Endodermal cell (in vitro differentiated cells): ENCODE measurements around the gene PWWP2B. TPM values are rescaled to one million over a fixed set of nuclear protein-coding genes. Genes with fewer than 3 reads are reported as not detected.

Experiments used
- DNase-seq: peaks from one replicate; pipeline ENCODE4 v3.0.0-alpha.2; 2017
- H3K27ac ChIP-seq: 2 replicates; pipeline ENCODE4 v1.5.1; 2013; ENCODE audit warnings: mild to moderate bottlenecking, low read depth, low read length, moderate library complexity
- H3K27me3 ChIP-seq: 2 replicates; pipeline ENCODE4 v1.6.1; 2013; ENCODE audit warnings: mild to moderate bottlenecking, low read length, moderate library complexity; ENCODE audit not compliant: insufficient read depth, control insufficient read depth, poor library complexity, severe bottlenecking
- H3K36me3 ChIP-seq: 2 replicates; pipeline ENCODE4 v1.7.0; 2013; ENCODE audit warnings: mild to moderate bottlenecking, low read length, moderate library complexity; ENCODE audit not compliant: control insufficient read depth, insufficient read depth
- H3K4me1 ChIP-seq: one replicate; pipeline ENCODE4 v1.7.0; 2013; ENCODE audit warnings: low read length; ENCODE audit not compliant: control insufficient read depth, insufficient read depth
- H3K4me3 ChIP-seq: 2 replicates; pipeline ENCODE4 v1.5.1; 2013; ENCODE audit warnings: mild to moderate bottlenecking, low read length, moderate library complexity
- H3K9ac ChIP-seq: 2 replicates; pipeline ENCODE4 v1.6.1; 2013; ENCODE audit warnings: mild to moderate bottlenecking, low read length, moderate library complexity; ENCODE audit not compliant: poor library complexity, severe bottlenecking; ENCODE audit errors: extremely low read depth
- H3K9me3 ChIP-seq: 2 replicates; pipeline ENCODE4 v1.6.1; 2013; ENCODE audit warnings: mild to moderate bottlenecking, low read length, moderate library complexity; ENCODE audit not compliant: control insufficient read depth
- H3K27ac Mint-ChIP-seq: 2 replicates; pipeline ENCODE4 v1.8.0; 2020; ENCODE audit warnings: mixed read lengths
- H3K27me3 Mint-ChIP-seq: 2 replicates; pipeline ENCODE4 v1.8.0; 2021; ENCODE audit warnings: mild to moderate bottlenecking, mixed read lengths; ENCODE audit not compliant: insufficient read depth
- H3K36me3 Mint-ChIP-seq: 2 replicates; pipeline ENCODE4 v1.8.0; 2020; ENCODE audit warnings: low read depth, mixed read lengths
- H3K4me1 Mint-ChIP-seq: 2 replicates; pipeline ENCODE4 v1.8.0; 2020; ENCODE audit warnings: mixed read lengths
- H3K4me3 Mint-ChIP-seq: 2 replicates; pipeline ENCODE4 v1.8.0; 2020; ENCODE audit warnings: mild to moderate bottlenecking, moderate library complexity, mixed read lengths
- H3K9me3 Mint-ChIP-seq: 2 replicates; pipeline ENCODE4 v1.8.0; 2020; ENCODE audit warnings: mild to moderate bottlenecking, mixed read lengths
- WGBS, 2 experiments: methylation state at CpG; one replicate each; pipeline versions ENCODE4 v1.1.5 to v1.1.7; 2013; ENCODE audit warnings: missing lambda C conversion rate in 2 of 2, mixed read lengths in 1 of 2; ENCODE audit not compliant: insufficient coverage in 1 of 2, insufficient read length in 1 of 2; 5-methylcytosine and 5-hydroxymethylcytosine counted together
- total RNA-seq, 2 donors: library from RNA; stranded (reverse); fragmentation: NEBNext Ultra II Directional in 1 of 2; extraction: Animal tissue kit (Norgen Biotek cat#: 25700) in 1 of 2; gene quantifications; 2 replicates in 1 of 2; 3 replicates in 1 of 2; pipeline ENCODE4 v1.2.1, GENCODE V29; 2021
- TF ChIP-seq, protein P1 (sequence below): fragments of 200-600 bp; sonication (generic); conservative IDR thresholded peaks from 2 replicates; pipeline ENCODE4 v1.5.0; 2021; ENCODE audit warnings: antibody characterized with exemption, mild to moderate bottlenecking

Gene PWWP2B
- total RNA-seq, 2 donors from 2014 or later, result 11.4 to 13.9 TPM

DNA sequence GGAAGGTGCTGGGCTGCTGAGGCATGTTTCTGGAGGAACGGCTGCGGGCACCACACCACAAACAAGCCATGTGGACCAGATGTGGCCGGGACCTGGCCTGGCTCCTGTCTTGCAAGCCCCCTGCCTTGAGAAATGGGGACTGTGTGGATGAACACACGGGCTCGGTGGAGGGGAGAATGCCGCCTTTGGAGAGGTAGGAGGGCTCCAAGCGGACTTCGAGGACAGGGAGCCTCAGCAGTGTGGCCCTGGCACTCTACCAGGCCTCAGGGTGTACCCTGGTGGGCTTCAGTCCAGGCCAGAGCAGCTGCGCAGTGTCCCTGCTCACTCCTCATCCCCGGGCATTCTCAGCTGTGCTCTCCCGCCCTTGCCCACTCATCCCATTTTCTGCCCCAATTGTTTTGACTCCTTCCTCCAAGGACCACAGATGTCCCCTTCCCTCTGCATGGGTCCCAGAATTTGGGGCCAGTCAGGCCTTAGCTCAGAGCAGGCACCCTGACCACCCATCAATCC lies 31.5 kb downstream of the PWWP2B start:
- Histone ChIP-seq H3K9ac (no peak overlapping the region), H3K27ac (no peak overlapping the region), H3K36me3 (no peaks in the 10 kb centered on the region), H3K27me3 (no peaks in the 10 kb centered on the region), H3K4me3 (no peak overlapping the region), H3K4me1 (no peaks in the 10 kb centered on the region), H3K9me3 (no peaks in the 10 kb centered on the region)
- H3K4me1 Mint-ChIP-seq, result no peaks in the 10 kb centered on the region
- no peaks in the 10 kb centered on the region for H3K27me3 Mint-ChIP-seq
- no peaks in the 10 kb centered on the region for H3K9me3 Mint-ChIP-seq
- DNase-seq, result no peak
- no peak overlapping the region for H3K4me3 Mint-ChIP-seq
- 96 to 100% methylated on average over 3 to 11 of the region's 11 CpGs for WGBS, 2 experiments
- TF ChIP-seq, protein P1, sequence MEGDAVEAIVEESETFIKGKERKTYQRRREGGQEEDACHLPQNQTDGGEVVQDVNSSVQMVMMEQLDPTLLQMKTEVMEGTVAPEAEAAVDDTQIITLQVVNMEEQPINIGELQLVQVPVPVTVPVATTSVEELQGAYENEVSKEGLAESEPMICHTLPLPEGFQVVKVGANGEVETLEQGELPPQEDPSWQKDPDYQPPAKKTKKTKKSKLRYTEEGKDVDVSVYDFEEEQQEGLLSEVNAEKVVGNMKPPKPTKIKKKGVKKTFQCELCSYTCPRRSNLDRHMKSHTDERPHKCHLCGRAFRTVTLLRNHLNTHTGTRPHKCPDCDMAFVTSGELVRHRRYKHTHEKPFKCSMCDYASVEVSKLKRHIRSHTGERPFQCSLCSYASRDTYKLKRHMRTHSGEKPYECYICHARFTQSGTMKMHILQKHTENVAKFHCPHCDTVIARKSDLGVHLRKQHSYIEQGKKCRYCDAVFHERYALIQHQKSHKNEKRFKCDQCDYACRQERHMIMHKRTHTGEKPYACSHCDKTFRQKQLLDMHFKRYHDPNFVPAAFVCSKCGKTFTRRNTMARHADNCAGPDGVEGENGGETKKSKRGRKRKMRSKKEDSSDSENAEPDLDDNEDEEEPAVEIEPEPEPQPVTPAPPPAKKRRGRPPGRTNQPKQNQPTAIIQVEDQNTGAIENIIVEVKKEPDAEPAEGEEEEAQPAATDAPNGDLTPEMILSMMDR, result no peak
- H3K27ac Mint-ChIP-seq, result no peak overlapping the region
- H3K36me3 Mint-ChIP-seq, result no peaks in the 10 kb centered on the region

DNA sequence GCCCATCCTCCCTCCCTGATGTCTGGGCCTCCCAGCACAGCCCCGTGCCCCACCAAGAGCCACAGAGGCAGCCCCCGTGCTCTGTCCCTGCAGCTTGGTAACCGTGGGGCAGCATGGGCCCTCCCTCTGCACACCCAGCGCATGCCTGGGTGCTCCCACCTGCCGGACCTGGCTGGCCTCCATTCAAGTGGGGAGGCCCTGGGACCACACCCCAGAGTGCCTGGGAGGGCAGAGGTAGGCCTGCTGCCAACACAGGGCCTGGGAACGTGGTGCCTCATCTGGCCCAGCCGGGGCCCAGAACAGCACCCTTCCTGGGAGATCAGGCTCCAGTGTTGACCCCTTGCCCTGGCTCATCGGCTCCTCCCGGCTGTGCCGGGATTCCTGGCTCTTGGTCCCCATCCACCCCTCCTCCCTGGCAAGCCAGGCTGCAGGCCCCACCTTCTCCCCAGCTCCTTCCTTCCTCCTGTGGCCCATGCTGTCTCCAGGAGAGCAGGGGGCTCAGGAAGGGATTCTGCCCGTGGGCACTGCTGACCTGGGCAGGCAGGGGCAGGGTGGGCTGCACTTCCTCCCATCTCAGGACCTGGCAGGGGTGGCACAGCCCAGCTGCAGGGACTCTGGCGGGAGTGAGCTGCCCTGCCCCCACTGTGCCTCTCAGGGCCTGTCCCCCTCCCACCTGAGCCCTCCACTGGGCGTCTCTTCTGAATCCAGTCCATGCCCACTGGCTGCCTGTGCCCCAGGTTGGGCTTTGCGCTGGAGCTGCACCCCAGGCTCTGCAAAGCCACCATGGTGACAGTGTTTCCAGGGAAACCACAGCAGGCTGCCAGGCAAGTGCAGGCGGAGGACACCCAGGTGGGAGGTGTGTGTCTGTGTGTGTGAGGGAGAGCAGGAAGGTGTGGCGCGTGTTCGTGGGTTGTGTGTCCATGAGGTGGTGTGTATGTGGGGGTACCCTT lies 32.6 kb downstream of the PWWP2B start:
- WGBS, 2 experiments, result 92 to 97% methylated on average over 5 to 18 of the region's 18 CpGs
- no peaks in the 10 kb centered on the region for H3K27me3 Mint-ChIP-seq
- TF ChIP-seq, protein P1, result no peak
- Histone ChIP-seq H3K4me3 (no peak overlapping the region), H3K27me3 (no peaks in the 10 kb centered on the region), H3K9ac (no peak overlapping the region), H3K9me3 (no peaks in the 10 kb centered on the region), H3K4me1 (no peaks in the 10 kb centered on the region), H3K27ac (no peak overlapping the region), H3K36me3 (no peaks in the 10 kb centered on the region)
- H3K9me3 Mint-ChIP-seq, result no peaks in the 10 kb centered on the region
- DNase-seq, result peak; percentile 46
- H3K4me1 Mint-ChIP-seq, result no peaks in the 10 kb centered on the region
- no peak overlapping the region for H3K27ac Mint-ChIP-seq
- no peak overlapping the region for H3K4me3 Mint-ChIP-seq
- H3K36me3 Mint-ChIP-seq, result no peaks in the 10 kb centered on the region

DNA sequence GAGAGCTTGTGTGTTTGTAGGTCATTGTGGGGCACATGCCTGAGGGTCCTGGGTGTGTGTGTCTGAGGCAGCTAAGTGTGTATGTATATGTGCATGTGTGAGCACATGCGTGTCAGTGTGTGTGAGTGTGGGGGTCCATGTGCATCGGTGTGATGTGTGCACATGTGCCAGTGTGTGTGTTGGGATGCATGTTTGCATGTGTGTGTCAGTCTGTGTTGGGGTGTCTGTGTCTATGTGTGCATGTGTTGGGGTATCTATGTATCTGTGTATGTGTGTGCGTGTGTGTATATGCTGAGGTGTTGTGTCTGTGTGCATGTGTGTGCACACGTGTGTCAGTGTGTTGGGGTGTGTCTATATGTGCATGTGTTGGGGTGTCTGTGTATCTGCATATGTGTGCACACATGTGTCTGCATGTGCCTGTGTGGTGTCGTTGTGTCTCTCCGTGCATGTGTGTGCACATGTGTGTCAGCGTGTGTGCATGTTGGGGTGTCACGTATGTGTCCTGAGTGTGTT lies 33.3 kb downstream of the PWWP2B start:
- H3K9ac ChIP-seq, result no peak overlapping the region
- Mint-ChIP-seq H3K4me3 (no peak overlapping the region), H3K9me3 (no peaks in the 10 kb centered on the region), H3K27me3 (no peaks in the 10 kb centered on the region), H3K4me1 (no peaks in the 10 kb centered on the region), H3K27ac (no peak overlapping the region), H3K36me3 (no peaks in the 10 kb centered on the region)
- H3K36me3 ChIP-seq, result no peaks in the 10 kb centered on the region
- no peaks in the 10 kb centered on the region for H3K27me3 ChIP-seq
- TF ChIP-seq, protein P1, result no peak
- H3K4me1 ChIP-seq, result no peaks in the 10 kb centered on the region
- WGBS, 2 experiments, result 89 to 91% methylated on average over 5 to 8 of the region's 8 CpGs
- no peaks in the 10 kb centered on the region for H3K9me3 ChIP-seq
- no peak for DNase-seq
- H3K4me3 ChIP-seq, result no peak overlapping the region
- no peak overlapping the region for H3K27ac ChIP-seq
